ENCODE results near the gene DHRS11. TPM values are rescaled to one million over a fixed set of nuclear protein-coding genes. Genes with fewer than 3 reads are reported as not detected.

The DHRS11 gene
- total and polyA plus RNA-seq, 4 experiments from 2014 or later = 3.6 to 7.8 (median 5.6) TPM

DNA sequence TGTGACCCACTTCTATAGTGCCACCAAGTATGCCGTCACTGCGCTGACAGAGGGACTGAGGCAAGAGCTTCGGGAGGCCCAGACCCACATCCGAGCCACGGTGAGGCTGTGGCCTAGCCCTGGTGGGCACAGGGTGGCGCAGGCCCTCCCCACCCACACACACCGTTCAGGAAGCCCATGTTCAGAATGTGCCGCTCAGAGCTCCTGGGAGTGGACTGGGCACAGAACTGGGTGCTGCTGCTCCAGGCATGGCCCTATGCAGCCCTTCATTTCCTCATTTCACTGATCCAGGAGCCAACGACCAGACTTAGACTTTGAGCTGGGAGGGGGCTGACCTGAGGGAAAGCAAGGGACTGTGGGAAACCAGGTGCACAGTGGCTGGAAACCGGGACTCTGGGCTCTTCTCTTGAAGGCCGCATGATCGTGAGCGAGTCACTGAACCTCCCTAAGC is 7.3 kb downstream of the DHRS11 start:
- Histone ChIP-seq H3K4me1 (ENCODE audit: insufficient read depth, low read length) (peaks cover 23% of the 10 kb centered on the region), H3K4me3 (ENCODE audit: low read length in 2 of 2) (no peak overlapping the region), H3K27me3 (ENCODE audit: insufficient read depth, low read length) (no peaks in the 10 kb centered on the region), H3K36me3 (ENCODE audit: insufficient read depth, low read length) (no peaks in the 10 kb centered on the region), H3K27ac (ENCODE audit: low read depth, low read length) (no peak overlapping the region), H3K9me3 (ENCODE audit: control insufficient read depth in 1 of 2, low read length in 2 of 2) (no peaks in the 10 kb centered on the region)
- Mint-ChIP-seq H3K4me3 (peak overlapping the region in 1 of 8 donors; percentile 43), H3K4me1 (peaks cover 13 to 28% (median 20%) of the 10 kb centered on the region in 4 donors), H3K9me3 (no peaks in the 10 kb centered on the region), H3K27ac (no peak overlapping the region), H3K27me3 (no peaks in the 10 kb centered on the region), H3K36me3 (peaks cover 0 to 6% of the 10 kb centered on the region in 2 donors)
- intact Hi-C loops (cut with micrococcal nuclease) = no loop called here
- CTCF ChIA-PET (ENCODE audit: partially characterized antibody) = interaction anchor here (1.2 kb wide), 1 partner anchor 12 kb away, joined by 4 read pairs; no protein-coding TSS in a partner anchor
- DNase-seq = no peak
- POLR2A ChIA-PET (ENCODE audit: partially characterized antibody) = interaction anchor here (4.4 kb wide), 1 partner anchor 54 kb away, joined by 45 read pairs; the partner anchor contains the start of gene GGNBP2

DNA sequence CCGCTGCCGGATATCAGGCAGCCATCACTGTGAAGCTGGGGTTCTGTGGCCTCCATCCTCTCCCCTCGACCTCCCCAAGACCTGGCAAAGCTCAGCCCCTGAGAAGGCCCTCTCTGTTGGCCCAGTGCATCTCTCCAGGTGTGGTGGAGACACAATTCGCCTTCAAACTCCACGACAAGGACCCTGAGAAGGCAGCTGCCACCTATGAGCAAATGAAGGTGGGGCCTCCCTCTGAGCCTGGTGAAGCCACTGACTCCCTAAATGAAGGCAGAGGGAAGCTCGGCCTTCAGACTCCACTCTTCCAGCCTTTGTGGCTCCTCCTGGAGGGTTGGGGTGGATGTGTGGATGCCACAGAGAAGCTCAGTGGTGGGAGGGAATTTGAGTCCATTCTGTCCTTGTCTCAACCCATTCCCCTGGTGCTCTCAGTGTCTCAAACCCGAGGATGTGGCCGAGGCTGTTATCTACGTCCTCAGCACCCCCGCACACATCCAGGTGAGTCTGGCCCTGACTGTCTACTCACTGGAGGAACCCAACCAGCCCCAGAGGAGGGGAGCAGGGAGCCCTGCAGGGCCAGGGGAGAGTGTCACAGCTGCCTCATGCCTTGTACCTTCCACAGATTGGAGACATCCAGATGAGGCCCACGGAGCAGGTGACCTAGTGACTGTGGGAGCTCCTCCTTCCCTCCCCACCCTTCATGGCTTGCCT is 8.0 kb downstream of the DHRS11 start:
- H3K27ac Mint-ChIP-seq = peak overlapping the region in 3 of 7 donors; percentile 19 to 66 (median 47)
- no peak for DNase-seq
- Histone ChIP-seq H3K27me3 (ENCODE audit: insufficient read depth, low read length) (no peaks in the 10 kb centered on the region), H3K36me3 (ENCODE audit: insufficient read depth, low read length) (no peaks in the 10 kb centered on the region), H3K4me1 (ENCODE audit: insufficient read depth, low read length) (peaks cover 26% of the 10 kb centered on the region), H3K4me3 (ENCODE audit: low read length in 2 of 2) (no peak overlapping the region), H3K9me3 (ENCODE audit: control insufficient read depth in 1 of 2, low read length in 2 of 2) (no peaks in the 10 kb centered on the region), H3K27ac (ENCODE audit: low read depth, low read length) (no peak overlapping the region)
- intact Hi-C loops (cut with micrococcal nuclease) = loop anchor here (2.0 to 10.0 kb wide), 2 partner anchors 113 to 345 kb away; partner anchors contain the start of genes AATF and ZNHIT3
- H3K36me3 Mint-ChIP-seq = peaks cover 0 to 9% of the 10 kb centered on the region in 2 donors
- H3K9me3 Mint-ChIP-seq = no peaks in the 10 kb centered on the region
- peaks cover 18 to 33% (median 25%) of the 10 kb centered on the region in 4 donors for H3K4me1 Mint-ChIP-seq
- H3K27me3 Mint-ChIP-seq = no peaks in the 10 kb centered on the region
- peak overlapping the region in 3 of 8 donors; percentile 30 to 92 (median 31) for H3K4me3 Mint-ChIP-seq
- POLR2A ChIA-PET (ENCODE audit: partially characterized antibody) = interaction anchor here (4.4 kb wide), 1 partner anchor 54 kb away, joined by 45 read pairs; the partner anchor contains the start of gene GGNBP2
- CTCF ChIA-PET (ENCODE audit: partially characterized antibody) = no interaction called here

DNA sequence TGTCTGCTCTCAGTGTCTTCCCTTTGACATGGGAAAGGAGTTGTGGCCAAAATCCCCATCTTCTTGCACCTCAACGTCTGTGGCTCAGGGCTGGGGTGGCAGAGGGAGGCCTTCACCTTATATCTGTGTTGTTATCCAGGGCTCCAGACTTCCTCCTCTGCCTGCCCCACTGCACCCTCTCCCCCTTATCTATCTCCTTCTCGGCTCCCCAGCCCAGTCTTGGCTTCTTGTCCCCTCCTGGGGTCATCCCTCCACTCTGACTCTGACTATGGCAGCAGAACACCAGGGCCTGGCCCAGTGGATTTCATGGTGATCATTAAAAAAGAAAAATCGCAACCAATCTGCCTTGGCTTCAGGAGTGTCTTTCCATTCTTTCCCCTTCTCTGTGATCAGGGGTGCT is 8.8 kb downstream of the DHRS11 start:
- ChIA-PET POLR2A (ENCODE audit: partially characterized antibody) (interaction anchor here (0.5 to 4.4 kb wide), 7 partner anchors 9 to 697 kb away, joined by 3 to 45 read pairs (median 12); partner anchors contain the start of genes DHRS11, GGNBP2, MYO19 and PIGW), CTCF (ENCODE audit: partially characterized antibody) (interaction anchor here (1.5 to 4.6 kb wide), 6 partner anchors 9 to 640 kb away, joined by 3 to 62 read pairs (median 20); partner anchors contain the start of genes DHRS11, MYO19 and PIGW)
- intact Hi-C loops (cut with micrococcal nuclease) = loop anchor here (2.0 to 10.0 kb wide), 2 partner anchors 114 to 344 kb away; partner anchors contain the start of genes AATF and ZNHIT3
- H3K27ac ChIP-seq (ENCODE audit: low read depth, low read length) = peak overlapping the region; percentile 74
- Mint-ChIP-seq H3K27me3 (no peaks in the 10 kb centered on the region), H3K9me3 (no peaks in the 10 kb centered on the region), H3K4me3 (peak overlapping the region; percentile 84 to 95 (median 93)), H3K4me1 (peaks cover 21 to 37% (median 29%) of the 10 kb centered on the region in 4 donors), H3K36me3 (peaks cover 0 to 9% of the 10 kb centered on the region in 2 donors), H3K27ac (peak overlapping the region; percentile 89 to 97 (median 94))
- H3K27me3 ChIP-seq (ENCODE audit: insufficient read depth, low read length) = no peaks in the 10 kb centered on the region
- H3K4me1 ChIP-seq (ENCODE audit: insufficient read depth, low read length) = peaks cover 29% of the 10 kb centered on the region
- no peaks in the 10 kb centered on the region for H3K36me3 ChIP-seq (ENCODE audit: insufficient read depth, low read length)
- no peak for DNase-seq
- H3K4me3 ChIP-seq (ENCODE audit: low read length in 2 of 2) = peak overlapping the region in 1 of 2 donors; percentile 86
- H3K9me3 ChIP-seq (ENCODE audit: control insufficient read depth in 1 of 2, low read length in 2 of 2) = no peaks in the 10 kb centered on the region

DNA sequence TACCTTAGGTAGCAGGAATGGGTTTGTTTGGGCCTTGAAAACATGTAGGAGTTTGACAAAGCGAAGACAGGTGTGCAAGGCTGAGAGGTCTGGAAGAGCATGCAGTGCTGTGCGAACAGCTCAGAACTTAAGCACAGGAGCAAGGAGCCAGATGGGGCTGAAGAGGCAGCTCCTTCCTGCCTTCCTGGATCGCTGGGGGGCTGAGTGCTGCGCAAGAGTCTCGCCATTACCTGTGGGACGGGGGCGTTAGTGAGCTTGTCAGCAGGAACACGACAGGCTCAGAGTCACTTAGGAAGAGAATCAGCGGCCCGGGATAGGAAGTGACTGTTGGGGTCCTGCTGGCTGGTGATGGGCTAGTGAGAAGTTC is 9.2 kb downstream of the DHRS11 start:
- POLR2A ChIA-PET (ENCODE audit: partially characterized antibody) = interaction anchor here (0.5 to 4.4 kb wide), 9 partner anchors 9 to 1008 kb away, joined by 3 to 45 read pairs (median 9); partner anchors contain the start of genes DHRS11, GGNBP2, MYO19 and PIGW
- peaks cover 33% of the 10 kb centered on the region for H3K4me1 ChIP-seq (ENCODE audit: insufficient read depth, low read length)
- intact Hi-C loops (cut with micrococcal nuclease) = loop anchor here (1.0 to 10.0 kb wide), 5 partner anchors 10 to 344 kb away; partner anchors contain the start of genes AATF, DHRS11, GGNBP2 and ZNHIT3
- H3K36me3 ChIP-seq (ENCODE audit: insufficient read depth, low read length) = no peaks in the 10 kb centered on the region
- Mint-ChIP-seq H3K27ac (peak overlapping the region; percentile 89 to 97 (median 94)), H3K27me3 (no peaks in the 10 kb centered on the region), H3K36me3 (peaks cover 3 to 10% of the 10 kb centered on the region in 2 donors), H3K4me1 (peaks cover 25 to 42% (median 33%) of the 10 kb centered on the region in 4 donors), H3K4me3 (peak overlapping the region; percentile 84 to 95 (median 93)), H3K9me3 (no peaks in the 10 kb centered on the region)
- CTCF ChIA-PET (ENCODE audit: partially characterized antibody) = interaction anchor here (0.6 to 4.6 kb wide), 15 partner anchors 10 to 859 kb away, joined by 3 to 62 read pairs (median 8); partner anchors contain the start of genes DHRS11, MYO19 and PIGW
- no peak for DNase-seq
- H3K27me3 ChIP-seq (ENCODE audit: insufficient read depth, low read length) = no peaks in the 10 kb centered on the region
- H3K9me3 ChIP-seq (ENCODE audit: control insufficient read depth in 1 of 2, low read length in 2 of 2) = no peaks in the 10 kb centered on the region
- H3K4me3 ChIP-seq (ENCODE audit: low read length in 2 of 2) = peak overlapping the region; percentile 76 to 86
- H3K27ac ChIP-seq (ENCODE audit: low read depth, low read length) = peak overlapping the region; percentile 74

DNA sequence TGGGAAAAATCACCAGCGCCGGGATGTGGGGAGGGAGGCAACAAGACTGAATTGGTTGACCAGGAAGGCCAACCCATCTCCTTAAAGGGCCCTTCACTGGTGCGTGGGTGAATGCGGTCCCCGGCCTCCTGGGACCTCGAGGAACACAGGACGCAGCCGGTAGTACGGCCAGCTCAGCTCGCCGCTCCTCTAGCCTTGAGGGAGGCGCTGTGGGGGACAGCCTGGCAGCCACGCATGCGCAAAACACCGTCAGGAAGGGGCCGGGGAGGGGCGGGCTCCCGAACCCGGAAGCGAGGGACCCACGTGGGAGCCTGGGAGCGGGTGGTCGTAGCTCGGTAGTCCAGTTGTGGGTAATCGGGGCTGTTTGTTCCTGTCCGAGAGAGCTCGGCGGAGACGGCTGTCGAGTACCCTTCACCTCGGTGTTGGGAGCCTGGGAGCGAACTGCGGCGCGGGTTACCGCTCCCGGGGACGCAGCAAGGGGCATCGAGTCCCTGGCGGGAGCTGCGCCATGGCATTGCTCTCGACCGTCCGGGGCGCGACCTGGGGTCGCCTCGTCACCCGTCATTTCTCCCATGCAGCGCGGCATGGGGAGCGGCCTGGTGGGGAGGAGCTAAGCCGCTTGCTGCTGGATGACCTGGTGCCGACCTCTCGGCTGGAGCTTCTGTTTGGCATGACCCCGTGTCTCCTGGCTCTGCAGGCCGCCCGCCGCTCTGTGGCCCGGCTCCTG is 9.8 kb downstream of the DHRS11 start, which contains the start of gene MRM1:
MRM1 (plus strand) TSS at position 281 of the 727 bp plus-strand sequence; CDS start at position 509, 228 bp downstream.
- Mint-ChIP-seq H3K27ac (peak within 1 kb of the TSS; percentile 89 to 97 (median 94)), H3K27me3 (no peaks in the 10 kb centered on the region), H3K36me3 (peaks cover 6 to 12% of the 10 kb centered on the region in 2 donors), H3K4me1 (peaks cover 27 to 45% (median 36%) of the 10 kb centered on the region in 4 donors), H3K9me3 (no peaks in the 10 kb centered on the region), H3K4me3 (peak within 1 kb of the TSS; percentile 84 to 95 (median 93))
- H3K27me3 ChIP-seq (ENCODE audit: insufficient read depth, low read length) = no peaks in the 10 kb centered on the region
- H3K4me1 ChIP-seq (ENCODE audit: insufficient read depth, low read length) = peaks cover 34% of the 10 kb centered on the region
- peak within 1 kb of the TSS; percentile 76 to 86 for H3K4me3 ChIP-seq (ENCODE audit: low read length in 2 of 2)
- intact Hi-C loops (cut with micrococcal nuclease) = loop anchor here (1.0 to 10.0 kb wide), 6 partner anchors 10 to 343 kb away; partner anchors contain the start of genes AATF, DHRS11, GGNBP2 and ZNHIT3
- H3K36me3 ChIP-seq (ENCODE audit: insufficient read depth, low read length) = no peaks in the 10 kb centered on the region
- DNase-seq = peak; percentile 80 to 86 (median 82)
- no peaks in the 10 kb centered on the region for H3K9me3 ChIP-seq (ENCODE audit: control insufficient read depth in 1 of 2, low read length in 2 of 2)
- peak within 1 kb of the TSS; percentile 74 for H3K27ac ChIP-seq (ENCODE audit: low read depth, low read length)
- ChIA-PET POLR2A (ENCODE audit: partially characterized antibody) (interaction anchor here (0.5 to 4.4 kb wide), 13 partner anchors 10 to 1008 kb away, joined by 3 to 45 read pairs (median 5); partner anchors contain the start of genes DHRS11, GGNBP2, MYO19 and PIGW), CTCF (ENCODE audit: partially characterized antibody) (interaction anchor here (0.6 to 4.6 kb wide), 22 partner anchors 10 to 858 kb away, joined by 3 to 62 read pairs (median 6); partner anchors contain the start of genes C17orf78, DHRS11, MYO19 and PIGW)

DNA sequence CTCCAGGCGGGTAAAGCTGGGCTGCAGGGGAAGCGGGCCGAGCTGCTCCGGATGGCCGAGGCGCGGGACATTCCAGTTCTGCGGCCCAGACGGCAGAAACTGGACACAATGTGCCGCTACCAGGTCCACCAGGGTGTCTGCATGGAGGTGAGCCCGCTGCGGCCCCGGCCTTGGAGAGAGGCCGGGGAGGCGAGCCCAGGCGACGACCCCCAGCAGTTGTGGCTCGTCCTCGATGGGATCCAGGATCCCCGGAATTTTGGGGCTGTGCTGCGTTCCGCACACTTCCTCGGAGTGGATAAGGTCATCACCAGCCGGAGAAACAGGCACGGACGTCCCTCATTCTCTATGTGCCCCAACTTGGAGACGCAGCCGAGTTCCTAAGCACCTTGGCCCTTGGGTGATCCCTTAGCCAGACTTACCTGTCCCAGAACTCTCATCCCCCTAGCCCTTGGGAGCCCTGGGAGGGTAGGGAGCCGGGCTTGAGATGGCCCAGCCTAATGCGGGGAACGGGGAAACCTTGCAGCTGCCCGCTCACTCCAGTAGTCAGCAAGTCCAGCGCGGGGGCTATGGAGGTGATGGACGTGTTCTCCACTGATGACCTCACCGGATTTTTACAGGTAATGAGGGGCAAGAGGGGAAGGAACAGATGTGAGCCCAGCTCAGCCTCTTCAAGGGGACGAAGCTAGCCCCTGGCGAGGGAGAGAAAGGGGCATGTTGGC is 10.5 kb downstream of the DHRS11 start:
- Histone ChIP-seq H3K27me3 (ENCODE audit: insufficient read depth, low read length) (no peaks in the 10 kb centered on the region), H3K9me3 (ENCODE audit: control insufficient read depth in 1 of 2, low read length in 2 of 2) (no peaks in the 10 kb centered on the region), H3K36me3 (ENCODE audit: insufficient read depth, low read length) (no peaks in the 10 kb centered on the region), H3K4me1 (ENCODE audit: insufficient read depth, low read length) (peaks cover 34% of the 10 kb centered on the region), H3K4me3 (ENCODE audit: low read length in 2 of 2) (peak overlapping the region; percentile 76 to 86), H3K27ac (ENCODE audit: low read depth, low read length) (peak overlapping the region; percentile 74)
- Mint-ChIP-seq H3K36me3 (peaks cover 6 to 12% of the 10 kb centered on the region in 2 donors), H3K4me3 (peak overlapping the region; percentile 84 to 95 (median 93)), H3K27ac (peak overlapping the region; percentile 50 to 89 (median 79)), H3K27me3 (no peaks in the 10 kb centered on the region), H3K4me1 (peaks cover 27 to 45% (median 36%) of the 10 kb centered on the region in 4 donors), H3K9me3 (no peaks in the 10 kb centered on the region)
- CTCF ChIA-PET (ENCODE audit: partially characterized antibody) = interaction anchor here (0.7 to 4.6 kb wide), 38 partner anchors 9 to 795 kb away, joined by 3 to 62 read pairs (median 4); partner anchors contain the start of genes C17orf78, DHRS11, MYO19 and PIGW
- peak in 2 of 5 donors; percentile 8 to 14 for DNase-seq
- intact Hi-C loops (cut with micrococcal nuclease) = loop anchor here (2.0 to 10.0 kb wide), 2 partner anchors 25 to 343 kb away; partner anchors contain the start of gene AATF
- POLR2A ChIA-PET (ENCODE audit: partially characterized antibody) = interaction anchor here (0.5 to 4.4 kb wide), 11 partner anchors 11 to 866 kb away, joined by 3 to 45 read pairs (median 5); partner anchors contain the start of genes DHRS11, GGNBP2, MYO19 and PIGW

All from CD4-positive, alpha-beta memory T cell (primary cell).